Esophagus squamous epithelium (tissue), 5 donors: ENCODE measurements around the gene OBSL1. TPM values are rescaled to one million over a fixed set of nuclear protein-coding genes. Genes with fewer than 3 reads are reported as not detected.
A peak's percentile ranks its signal among the peaks of the same experiment; 100 is the strongest.

ENCODE experiments used
- DNase-seq: peaks from one replicate; lab custom pipeline; 2025; lab: John Stamatoyannopoulos, UW
- H3K27ac ChIP-seq, 4 donors: fragments of 200-600 bp; sonication (generic); one replicate each; pipeline ENCODE4 v1.5.1; 2016 to 2019; ENCODE audit warnings: mild to moderate bottlenecking in 1 of 4
- H3K27me3 ChIP-seq, 4 donors: fragments of 200-600 bp; sonication (generic); 1 replicate in 3 of 4; 2 replicates in 1 of 4; pipeline versions ENCODE4 v1.5.1 to v1.6.0; 2017 to 2021; ENCODE audit warnings: antibody characterized with exemption in 1 of 4
- H3K36me3 ChIP-seq, 3 donors: fragments of 200-600 bp; sonication (generic); one replicate each; pipeline ENCODE4 v1.5.1; 2016 to 2019
- H3K4me1 ChIP-seq, 3 donors: fragments of 200-600 bp; sonication (generic); one replicate each; pipeline ENCODE4 v1.5.1; 2017 to 2019
- H3K4me3 ChIP-seq, 4 donors: fragments of 200-600 bp; sonication (generic); 1 replicate in 3 of 4; 2 replicates in 1 of 4; pipeline ENCODE4 v1.5.1; 2016 to 2019; ENCODE audit warnings: mild to moderate bottlenecking in 2 of 4, moderate library complexity in 1 of 4
- H3K9me3 ChIP-seq, 3 donors: fragments of 200-600 bp; sonication (generic); one replicate each; pipeline ENCODE4 v1.5.1; 2016 to 2019
- CTCF ChIP-seq, 6 experiments: fragments of 450-650 bp in 4 of 6; fragments of 200-600 bp in 2 of 6; sonication (generic) in 2 of 6; IDR thresholded peaks; one replicate each; pipeline ENCODE4 v1.5.1; 2016 to 2019; ENCODE audit warnings: antibody characterized with exemption in 6 of 6, mild to moderate bottlenecking in 4 of 6, moderate library complexity in 4 of 6
- POLR2A ChIP-seq, 4 donors: fragments of 450-650 bp; IDR thresholded peaks; one replicate each; pipeline ENCODE4 v1.6.1; 2017; ENCODE audit warnings: antibody characterized with exemption in 4 of 4, mild to moderate bottlenecking in 4 of 4, moderate library complexity in 3 of 4
- WGBS, 2 donors: methylation state at CpG; one replicate each; pipeline ENCODE4 v1.1.5; 2018; 5-methylcytosine and 5-hydroxymethylcytosine counted together
- intact Hi-C: fragments of 100-400 bp; cut with DNase I; formaldehyde crosslinking; loops from one replicate; pipeline ENCODE4 v1.15.0; 2022
- total RNA-seq, 4 donors: library from RNA; depleted of rRNA; stranded (reverse); fragments of >200 nt; gene quantifications; one replicate each; pipeline ENCODE4 v1.1.0, GENCODE V29; 2016
- donor health status: DM: yes; HTN: yes; CAD: no.

Gene OBSL1
- total RNA-seq, 4 donors from 2014 or later = 7.0 to 38.9 (median 16.0) TPM

- no peaks in the 10 kb centered on the region for H3K9me3 ChIP-seq
- H3K4me1 ChIP-seq = no peaks in the 10 kb centered on the region
- no peak overlapping the region for H3K4me3 ChIP-seq
- no peaks in the 10 kb centered on the region for H3K36me3 ChIP-seq
- TF ChIP-seq POLR2A (IDR thresholded peaks at IDR 0.05) (no peak), CTCF (IDR thresholded peaks at IDR 0.05) (no peak)
- intact Hi-C loops = no loop called here
- peaks cover 0 to 30% (median 0%) of the 10 kb centered on the region in 4 donors for H3K27me3 ChIP-seq
- DNase-seq = no peak
- no peak overlapping the region for H3K27ac ChIP-seq
- 57 to 67% methylated on average over 1 of the region's 2 CpGs for WGBS, 2 donors
These were observed 10.0 kb upstream of the OBSL1 start for GRCh38 chr2:219581346-219581745.

DNA sequence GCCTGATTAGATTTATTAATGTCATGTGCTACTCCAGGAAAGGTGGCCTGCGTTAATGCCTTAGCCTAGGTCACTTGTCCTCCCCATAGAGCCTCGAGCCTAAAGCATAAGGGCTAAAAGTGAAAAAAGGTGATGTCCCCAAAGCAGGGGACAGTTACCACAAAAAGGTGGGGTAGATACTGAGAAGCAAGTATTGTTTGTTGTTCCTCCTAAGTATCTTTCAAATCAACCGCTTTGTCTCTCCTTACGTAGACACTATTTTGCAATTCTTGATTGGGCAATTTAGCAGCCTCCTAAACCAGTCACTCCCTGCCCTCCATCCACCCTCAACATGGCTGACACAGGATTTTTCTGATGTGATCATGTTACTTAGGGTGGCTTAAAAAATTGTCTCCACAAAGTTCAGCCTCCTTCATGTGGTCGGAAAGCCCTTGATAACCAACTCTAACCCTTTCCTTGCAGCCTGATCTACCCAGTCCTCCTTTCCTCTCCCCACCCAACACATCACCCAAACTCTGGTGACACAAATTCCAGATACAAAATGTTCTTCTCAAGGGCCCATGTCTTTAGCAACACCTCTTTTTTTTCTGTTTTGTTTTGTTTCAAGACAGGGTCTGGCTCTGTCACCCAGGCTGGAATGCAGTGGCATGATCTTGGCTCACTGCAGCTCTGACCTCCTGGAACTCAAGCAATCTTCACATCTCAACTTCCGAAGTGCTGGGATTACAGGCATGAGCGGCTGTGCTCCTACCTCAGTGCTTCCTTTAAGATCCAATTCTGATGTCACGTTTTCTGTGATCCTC, 7.7 kb upstream of the OBSL1 start:
- WGBS, 2 donors = 65 to 67% methylated on average over 8 of the region's 8 CpGs
- no peaks in the 10 kb centered on the region for H3K9me3 ChIP-seq
- intact Hi-C loops = no loop called here
- DNase-seq = no peak
- H3K27me3 ChIP-seq = peaks cover 0 to 42% (median 0%) of the 10 kb centered on the region in 4 donors
- TF ChIP-seq CTCF (IDR thresholded peaks at IDR 0.05) = no peak
- no peak for TF ChIP-seq POLR2A (IDR thresholded peaks at IDR 0.05)
- H3K4me3 ChIP-seq = no peak overlapping the region
- no peaks in the 10 kb centered on the region for H3K36me3 ChIP-seq
- H3K27ac ChIP-seq = peak overlapping the region in 2 of 4 donors; percentile 3 to 43
- H3K4me1 ChIP-seq = no peaks in the 10 kb centered on the region

DNA sequence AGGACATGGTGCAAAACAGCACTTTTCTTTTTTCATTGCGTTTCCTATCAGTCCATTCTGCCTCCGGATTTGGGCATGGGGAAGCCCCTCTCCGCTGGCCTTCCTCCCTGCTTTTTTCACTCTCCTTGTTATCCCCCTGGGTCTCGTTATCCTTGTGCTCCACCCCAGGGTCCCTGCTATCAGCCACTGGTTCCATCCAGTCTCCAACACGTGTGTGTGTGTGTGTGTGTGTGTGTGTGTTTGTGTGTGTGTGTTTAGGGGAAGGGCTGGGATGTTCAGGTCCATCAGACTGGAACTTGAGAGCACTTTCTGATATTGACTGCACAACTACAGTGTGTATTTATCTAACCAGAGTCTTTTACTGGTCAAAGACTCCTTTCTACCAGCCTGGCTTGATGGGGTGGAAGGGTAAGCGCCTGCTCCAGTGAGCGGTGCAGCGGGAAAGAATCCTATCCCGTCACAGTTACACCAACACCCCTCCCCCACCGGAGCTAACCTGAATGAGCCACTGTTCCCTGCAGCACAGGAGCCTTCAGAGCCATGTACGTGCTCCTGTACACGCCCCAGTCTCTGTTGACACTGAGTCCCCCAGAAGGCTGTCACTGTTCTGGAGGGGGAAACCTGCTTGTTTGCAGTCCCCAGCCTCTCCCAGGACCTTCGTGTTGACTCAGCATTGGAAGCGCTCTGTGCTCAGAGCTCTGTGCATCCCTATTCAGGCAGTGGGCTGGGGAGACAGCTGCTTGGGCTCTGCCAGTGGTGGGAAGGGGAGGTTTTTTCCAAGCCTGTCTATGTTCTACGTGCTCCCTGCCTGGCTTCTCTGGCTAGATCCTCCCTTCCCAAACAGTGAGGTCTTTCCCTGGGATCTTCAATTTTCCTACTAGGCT, 5.4 kb upstream of the OBSL1 start:
- Histone ChIP-seq H3K9me3 (no peaks in the 10 kb centered on the region), H3K27ac (no peak overlapping the region), H3K4me3 (no peak overlapping the region), H3K36me3 (no peaks in the 10 kb centered on the region), H3K4me1 (peaks cover 0 to 6% (median under 1%) of the 10 kb centered on the region in 3 donors), H3K27me3 (peaks cover 0 to 50% (median 0%) of the 10 kb centered on the region in 4 donors)
- DNase-seq = no peak
- 35 to 40% methylated on average over 7 to 8 of the region's 15 CpGs for WGBS, 2 donors
- no peak for TF ChIP-seq CTCF (IDR thresholded peaks at IDR 0.05)
- TF ChIP-seq POLR2A (IDR thresholded peaks at IDR 0.05) = no peak
- intact Hi-C loops = no loop called here

DNA sequence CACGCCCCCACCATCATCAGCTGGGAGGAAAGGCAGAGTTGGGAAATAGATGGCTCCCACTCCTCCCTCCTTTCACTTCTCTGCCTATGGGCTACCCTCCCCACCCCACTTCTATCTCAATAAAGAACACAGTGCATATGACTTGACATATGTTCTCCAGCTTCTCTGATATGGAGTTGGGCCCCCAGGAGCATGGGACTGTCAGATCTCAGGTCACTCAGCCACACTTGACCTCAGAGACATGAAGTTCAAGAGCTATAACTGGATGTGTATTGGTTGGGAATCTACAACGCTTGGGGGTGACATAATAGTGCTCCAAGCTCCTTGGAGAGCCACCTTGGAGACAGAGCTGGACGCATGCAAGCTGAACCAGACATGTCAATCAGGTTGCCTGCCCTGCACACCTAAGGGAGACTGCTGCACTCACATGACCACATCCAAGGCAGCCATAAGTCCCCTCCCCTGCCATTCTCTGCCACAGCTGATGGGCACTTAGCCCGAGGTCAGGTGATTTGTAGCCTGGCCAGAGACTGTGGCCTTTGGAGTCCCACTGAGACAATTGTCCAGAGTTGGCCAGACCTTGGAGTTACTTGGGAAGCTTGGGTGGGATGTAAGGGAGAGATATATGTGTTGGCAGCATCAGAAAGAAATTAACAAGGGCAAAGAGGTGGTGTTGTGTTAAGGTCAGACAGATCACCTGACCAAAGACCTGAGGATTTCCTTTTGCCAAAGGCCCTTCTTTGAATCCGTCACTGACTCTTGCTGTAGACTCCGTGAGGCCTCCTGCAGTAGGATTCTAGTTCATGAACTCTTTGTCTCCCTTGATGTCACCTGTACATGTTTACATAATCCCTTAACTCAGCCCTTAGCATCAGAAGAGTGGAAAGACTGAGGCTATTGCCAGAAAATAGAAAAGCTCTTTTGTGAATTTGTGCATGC, 4.5 kb upstream of the OBSL1 start:
- Histone ChIP-seq H3K27me3 (peaks cover 0 to 51% (median 0%) of the 10 kb centered on the region in 4 donors), H3K36me3 (no peaks in the 10 kb centered on the region), H3K27ac (no peak overlapping the region), H3K4me1 (peaks cover 3 to 15% (median 4%) of the 10 kb centered on the region in 3 donors), H3K4me3 (no peak overlapping the region), H3K9me3 (no peaks in the 10 kb centered on the region)
- 74 to 80% methylated on average over 3 to 5 of the region's 6 CpGs for WGBS, 2 donors
- intact Hi-C loops = no loop called here
- no peak for DNase-seq
- no peak for TF ChIP-seq POLR2A (IDR thresholded peaks at IDR 0.05)
- no peak for TF ChIP-seq CTCF (IDR thresholded peaks at IDR 0.05)
